GM10266 (cell line): ENCODE data around the gene ANAPC7.
"Not testable (repeated sequence)": the region's sequence is repeated elsewhere in the genome, so short reads cannot be mapped to it uniquely, and the experiment has no call there.

Source experiments
- DNase-seq: peaks from one replicate; pipeline ENCODE4 v3.0.0; 2012; ENCODE audit errors: extremely low spot score
- CTCF ChIP-seq: IDR thresholded peaks from 2 replicates; pipeline ENCODE4 v1.5.1; 2012; ENCODE audit warnings: mild to moderate bottlenecking, low read depth; ENCODE audit not compliant: control insufficient read depth, insufficient read depth; ENCODE audit errors: missing control alignments

ANAPC7 gene

GRCh38 chr12:110426406-110426805, 22.9 kb upstream of the ANAPC7 start:
- no peak for DNase-seq
- no peak for TF ChIP-seq CTCF

GRCh38 chr12:110424237-110424636, 20.7 kb upstream of the ANAPC7 start:
- no peak for TF ChIP-seq CTCF
- DNase-seq: no peak

GRCh38 chr12:110421701-110422100, 18.2 kb upstream of the ANAPC7 start:
- TF ChIP-seq CTCF: no peak
- DNase-seq: no peak

- no peak for DNase-seq
- no peak for TF ChIP-seq CTCF
Measured at GRCh38 chr12:110421159-110421661, 17.7 kb upstream of the ANAPC7 start.

- not testable (repeated sequence) for DNase-seq
Measured at GRCh38 chr12:110420644-110421043, 17.1 kb upstream of the ANAPC7 start.

GRCh38 chr12:110417113-110417512, 13.6 kb upstream of the ANAPC7 start:
- DNase-seq: not testable (repeated sequence)

- DNase-seq: not testable (repeated sequence)
Measured at GRCh38 chr12:110410086-110410485, 6.6 kb upstream of the ANAPC7 start.

GRCh38 chr12:110405126-110405662, 1.7 kb upstream of the ANAPC7 start:
- DNase-seq: not testable (repeated sequence)

GRCh38 chr12:110403976-110404682, 621 bp upstream of the ANAPC7 start:
- peak; percentile 84 for DNase-seq
- no peak for TF ChIP-seq CTCF

GRCh38 chr12:110382683-110383082, 20.8 kb downstream of the ANAPC7 start:
- no peak for DNase-seq
- no peak for TF ChIP-seq CTCF
